ENCODE data around the gene C6orf163. TPM values are rescaled to one million over a fixed set of nuclear protein-coding genes. Genes with fewer than 3 reads are reported as not detected.
A peak's percentile ranks its signal among the peaks of the same experiment; 100 is the strongest.
"Not testable (repeated sequence)": the region's sequence is repeated elsewhere in the genome, so short reads cannot be mapped to it uniquely, and the experiment has no call there.

C6orf163 gene
- 8.3 TPM for total RNA-seq

DNA sequence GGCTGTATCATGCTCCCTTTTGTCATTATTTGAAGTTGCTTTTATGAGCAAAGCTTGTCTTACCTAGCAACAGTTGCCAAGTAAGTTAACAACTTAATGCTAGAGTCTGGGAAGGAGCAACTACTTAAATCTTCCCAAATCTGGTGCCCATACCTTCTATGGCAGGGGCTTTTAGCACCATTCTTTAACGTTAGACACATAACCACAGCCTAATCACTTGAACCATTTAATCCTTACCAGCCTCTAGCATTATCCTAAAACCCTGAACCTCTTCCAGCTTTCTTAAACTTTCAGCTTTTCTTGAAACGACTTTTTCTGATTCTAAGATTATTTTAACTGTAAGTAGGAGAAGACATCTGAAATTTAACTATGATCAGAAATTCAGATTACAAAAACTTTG is at the start of gene C6orf163:
C6orf163 (plus strand) TSS at position 83 of the 400 bp plus-strand sequence; CDS start at position 370, 287 bp downstream.
- no peak for DNase-seq

DNA sequence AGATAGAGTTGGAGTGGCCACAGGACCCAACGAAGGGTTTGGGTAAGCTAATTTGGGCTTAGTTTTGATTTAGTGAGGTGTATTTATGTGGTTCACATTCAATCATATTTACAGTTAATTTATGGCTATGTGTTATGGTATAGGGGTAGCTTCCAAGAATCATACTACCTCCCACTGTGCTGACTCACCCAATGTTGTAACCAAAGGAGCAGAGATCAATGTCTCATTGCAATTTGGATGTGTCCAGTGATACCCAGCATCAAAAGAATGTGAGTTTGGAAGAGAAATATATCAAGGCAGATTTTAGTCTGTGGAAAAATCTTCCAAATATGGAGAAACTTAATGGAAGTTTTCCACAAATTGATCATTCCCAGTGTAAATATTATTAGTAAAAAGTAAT is 47.5 kb upstream of the C6orf163 start:
- DNase-seq, result no peak

DNA sequence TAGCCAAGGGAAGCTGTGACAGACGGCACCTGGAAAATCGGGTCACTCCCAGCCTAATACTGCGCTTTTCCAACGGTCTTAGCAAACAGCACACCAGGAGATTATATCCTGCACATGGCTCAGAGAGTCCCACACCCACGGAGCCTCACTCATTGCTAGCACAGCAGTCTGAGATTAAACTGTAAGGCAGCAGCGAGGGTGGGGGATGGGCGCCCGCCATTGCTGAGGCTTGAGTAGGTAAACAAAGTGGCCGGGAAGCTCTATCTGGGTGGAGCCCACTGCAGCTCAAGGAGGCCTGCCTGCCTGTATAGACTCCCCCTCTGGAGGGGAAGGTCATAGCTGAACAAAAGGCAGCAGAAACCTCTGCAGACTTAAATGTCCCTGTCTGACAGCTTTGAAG is 43.3 kb upstream of the C6orf163 start:
- not testable (repeated sequence) for DNase-seq

DNA sequence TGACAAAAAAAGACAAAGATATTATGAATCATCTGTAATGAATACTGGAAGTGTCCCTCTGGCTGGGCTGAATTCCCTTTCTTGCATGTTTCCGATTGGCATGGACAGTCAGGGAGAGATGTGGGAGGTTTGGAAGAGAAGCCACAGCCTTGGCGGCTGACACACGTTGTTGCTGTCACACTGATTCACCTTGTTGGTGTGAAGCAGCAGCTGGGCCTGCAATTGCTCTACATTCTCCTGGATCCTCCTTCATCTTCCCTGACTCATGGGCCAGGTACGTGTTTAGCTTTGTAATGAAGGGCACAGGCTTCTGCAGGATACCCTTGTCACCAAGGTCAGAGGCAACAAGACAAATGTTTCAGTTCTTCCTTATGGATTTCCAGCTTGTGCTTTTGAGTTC is 35.6 kb upstream of the C6orf163 start:
- DNase-seq, result peak; percentile 27

DNA sequence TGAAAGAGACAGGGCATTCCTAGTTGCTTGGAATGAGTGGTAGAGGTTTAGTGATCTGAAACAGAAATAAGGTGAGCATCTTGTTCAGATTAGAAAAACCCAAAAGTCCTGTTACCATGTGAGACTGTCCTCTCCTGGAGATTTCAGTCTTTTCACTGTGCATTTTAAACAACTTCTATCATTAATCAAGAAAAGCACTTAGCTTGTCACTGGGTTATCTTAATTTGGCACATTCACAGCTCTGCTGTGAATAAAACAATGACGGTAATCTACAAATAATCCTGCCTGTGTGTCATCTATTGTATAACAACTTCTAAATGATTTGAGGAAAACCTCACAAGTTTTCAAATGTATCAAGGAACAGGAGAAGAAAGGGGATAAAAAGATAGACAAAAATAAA is 31.8 kb upstream of the C6orf163 start:
- no peak for DNase-seq

DNA sequence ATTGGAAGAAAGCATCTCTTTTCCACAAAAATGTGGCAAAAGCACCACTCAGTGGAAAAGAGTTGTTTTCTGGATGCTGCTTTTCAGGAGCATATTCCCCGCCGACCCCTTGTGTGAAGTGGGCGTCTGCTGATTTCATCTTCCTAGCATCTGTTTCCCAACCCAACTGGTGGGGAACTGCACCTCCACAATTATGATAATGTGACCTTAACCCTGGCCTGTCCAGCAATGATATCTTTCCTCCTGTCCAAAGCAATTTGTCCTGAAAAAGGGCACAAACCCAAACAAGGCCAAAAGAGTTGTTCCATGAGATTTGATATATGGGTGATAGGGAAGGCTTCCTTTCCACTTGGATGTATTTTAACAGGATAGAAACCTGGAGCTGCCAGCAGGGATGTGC is 29.5 kb upstream of the C6orf163 start:
- no peak for DNase-seq

DNA sequence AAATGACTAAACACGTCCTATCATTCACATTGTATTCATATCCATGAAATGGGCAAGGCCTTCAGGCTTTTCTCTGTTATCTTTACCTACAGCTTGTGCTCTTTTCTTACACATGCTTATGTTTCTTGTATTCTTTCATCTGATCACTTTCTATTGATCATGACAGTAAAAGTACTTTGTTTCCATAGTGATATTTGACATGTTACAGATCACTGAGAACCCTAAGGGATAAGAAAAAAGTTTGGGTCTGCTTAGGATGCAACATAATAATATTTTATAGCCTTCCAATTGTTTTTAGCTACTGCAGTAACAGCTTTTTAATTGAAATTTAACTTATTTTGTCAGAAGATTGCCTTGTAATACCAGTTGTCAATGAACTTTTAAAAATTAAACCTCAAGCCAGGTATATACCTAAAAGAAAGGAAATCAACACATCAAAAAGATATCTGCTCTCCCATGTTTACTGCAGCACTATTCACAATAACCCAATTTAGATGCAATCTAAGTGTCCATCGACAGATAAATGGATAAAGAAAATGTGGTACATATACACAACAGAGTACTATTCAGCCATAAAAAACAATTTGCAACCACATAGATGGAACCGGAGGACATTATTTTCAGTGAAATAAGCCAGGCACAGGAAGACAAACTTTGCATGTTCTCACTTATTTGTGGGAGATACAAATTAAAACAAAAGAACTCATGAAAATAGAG is 25.2 kb upstream of the C6orf163 start:
- DNase-seq, result no peak

DNA sequence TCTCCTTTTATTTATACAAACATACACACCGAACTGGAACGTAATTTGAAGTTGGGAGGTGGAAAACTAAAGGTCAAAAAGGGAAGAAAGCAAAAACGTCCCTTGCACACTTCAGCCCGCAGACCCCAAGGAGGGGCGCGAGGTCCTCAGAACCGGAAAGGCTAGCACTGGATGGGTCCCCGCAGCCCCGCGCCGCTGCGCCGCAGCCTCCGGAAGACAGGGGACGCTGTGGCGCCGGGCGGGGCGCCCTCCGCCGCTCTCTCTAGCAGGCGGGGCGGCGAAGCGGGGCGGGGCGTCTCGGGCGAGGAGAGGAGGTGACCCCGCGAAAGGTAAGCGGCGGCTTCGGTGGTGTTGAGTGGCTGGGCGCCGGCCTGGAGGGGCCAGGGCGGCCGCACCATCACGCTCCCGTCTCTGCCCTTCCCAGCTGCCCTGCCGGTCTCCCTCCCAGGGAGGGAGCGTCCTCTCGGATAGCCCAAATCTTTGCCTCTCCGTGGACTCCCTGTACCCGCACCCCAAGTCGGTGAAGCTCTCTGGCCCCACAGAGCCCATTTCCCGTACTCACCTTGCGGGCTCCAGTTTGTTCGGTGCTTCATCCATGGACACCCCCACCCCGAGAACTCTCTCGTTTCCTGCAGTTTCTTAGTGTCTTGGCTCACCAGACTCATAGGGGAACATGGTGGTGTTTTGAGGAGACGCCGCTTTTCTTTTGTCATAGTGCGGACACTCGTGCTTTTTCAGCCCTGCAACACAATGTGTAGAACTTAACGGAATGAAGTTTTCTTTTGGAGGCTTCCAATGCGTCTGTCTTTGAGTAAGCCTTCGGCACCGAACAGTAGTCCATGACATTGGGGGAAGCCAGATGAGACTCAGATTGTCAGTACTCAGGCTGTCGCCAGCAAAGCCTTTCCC is 22.1 kb upstream of the C6orf163 start, which contains the start of gene SMIM8:
SMIM8 (plus strand) TSS at position 285 of the 909 bp plus-strand sequence. CDS start 14,444 bp downstream, outside the sequence.
- DNase-seq, result peak; percentile 78

DNA sequence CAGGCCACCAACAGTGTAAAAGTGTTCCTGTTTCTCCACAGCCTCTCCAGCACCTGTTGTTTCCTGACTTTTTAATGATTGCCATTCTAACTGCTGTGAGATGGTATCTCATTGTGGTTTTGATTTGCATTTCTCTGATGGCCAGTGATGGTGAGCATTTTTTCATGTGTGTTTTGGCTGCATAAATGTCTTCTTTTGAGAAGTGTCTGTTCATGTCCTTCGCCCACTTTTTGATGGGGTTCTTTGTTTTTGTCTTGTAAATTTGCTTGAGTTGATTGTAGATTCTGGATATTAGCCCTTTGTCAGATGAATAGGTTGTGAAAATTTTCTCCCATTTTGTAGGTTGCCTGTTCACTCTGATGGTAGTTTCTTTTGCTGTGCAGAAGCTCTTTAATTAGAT is 20.7 kb upstream of the C6orf163 start:
- DNase-seq, result not testable (repeated sequence)

DNA sequence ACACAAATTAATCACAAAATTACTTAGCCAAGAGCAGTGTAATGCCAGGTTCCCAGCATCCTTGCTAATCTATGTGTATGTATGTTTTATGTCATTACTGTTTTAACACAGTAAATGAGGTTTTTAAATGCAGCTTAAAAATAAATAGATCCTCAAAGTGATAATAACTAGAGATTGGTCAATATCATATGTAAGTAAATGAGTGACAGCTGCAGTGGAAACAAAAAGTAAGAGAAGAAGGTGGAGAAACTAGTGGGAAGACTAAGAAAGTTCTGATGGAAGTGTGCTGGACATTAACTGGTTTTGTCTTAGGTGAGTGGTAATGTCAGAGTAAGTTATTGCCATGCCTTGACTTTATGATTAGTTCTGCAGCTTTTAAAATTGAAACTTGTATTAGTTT is 13.7 kb upstream of the C6orf163 start:
- DNase-seq, result no peak

DNA sequence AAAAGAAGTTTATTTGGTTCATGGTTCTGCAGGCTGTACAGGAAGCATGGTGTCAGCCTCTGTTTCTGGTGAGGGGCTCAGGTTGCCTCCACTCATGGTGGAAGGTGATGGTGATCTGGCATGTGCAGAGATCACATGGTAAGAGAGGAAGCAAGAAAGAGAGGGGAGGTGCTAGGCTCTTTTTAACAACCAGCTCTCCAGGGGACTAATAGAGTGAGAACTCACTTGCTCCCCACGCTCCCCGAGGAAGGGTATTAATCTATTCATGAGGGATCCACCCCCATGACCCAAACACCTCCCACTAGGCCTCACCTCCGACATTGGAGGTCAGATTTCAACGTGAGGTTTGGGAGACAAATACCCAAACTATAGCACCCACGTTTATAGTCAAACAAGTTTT is 11.6 kb upstream of the C6orf163 start:
- no peak for DNase-seq

DNA sequence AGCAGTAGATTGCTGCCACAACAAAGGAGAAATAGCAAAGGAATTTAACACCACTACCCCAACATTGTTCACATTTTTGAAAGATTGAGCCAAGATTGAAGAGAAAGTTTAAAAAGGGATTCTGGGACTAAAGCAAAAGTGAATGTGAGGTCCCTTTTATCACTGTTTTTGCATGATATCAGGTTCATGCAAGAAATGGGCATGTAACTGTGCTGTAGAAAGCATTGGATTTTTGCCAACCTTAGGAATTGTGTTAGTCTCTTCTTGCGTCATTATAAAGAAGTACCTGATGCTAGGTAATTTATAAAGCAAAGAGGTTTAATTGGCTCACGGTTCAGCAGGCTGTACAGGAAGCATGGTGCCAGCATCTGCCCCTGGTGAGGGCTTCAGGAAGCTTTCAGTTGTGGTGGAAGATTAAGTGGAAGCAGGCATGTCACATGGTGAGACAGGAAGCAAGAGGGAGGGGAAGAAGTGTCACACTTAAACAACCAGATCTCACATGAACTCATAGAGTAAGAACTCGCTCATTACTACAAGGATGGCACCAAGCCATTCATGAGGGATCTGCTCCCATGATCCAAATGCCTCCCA is 10.9 kb upstream of the C6orf163 start:
- DNase-seq, result no peak

DNA sequence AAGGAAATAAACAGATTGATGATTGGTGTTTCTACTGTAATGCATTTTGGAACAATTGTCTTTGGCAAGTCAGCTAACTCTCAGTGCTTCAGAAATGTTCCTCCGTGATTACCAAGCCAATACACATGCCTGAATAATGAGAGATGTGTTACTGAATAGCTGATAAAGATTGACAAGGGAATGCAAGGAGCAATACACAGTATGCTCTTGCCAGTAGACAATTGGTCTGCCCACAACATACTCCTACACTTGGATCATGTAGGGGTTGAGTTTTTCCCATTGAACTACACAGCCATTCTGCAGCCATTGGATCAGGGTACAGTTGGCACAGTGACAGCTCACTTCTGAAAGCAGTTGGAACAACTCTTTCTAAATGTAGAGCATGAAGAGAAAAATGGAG is 9.9 kb upstream of the C6orf163 start:
- no peak for DNase-seq

DNA sequence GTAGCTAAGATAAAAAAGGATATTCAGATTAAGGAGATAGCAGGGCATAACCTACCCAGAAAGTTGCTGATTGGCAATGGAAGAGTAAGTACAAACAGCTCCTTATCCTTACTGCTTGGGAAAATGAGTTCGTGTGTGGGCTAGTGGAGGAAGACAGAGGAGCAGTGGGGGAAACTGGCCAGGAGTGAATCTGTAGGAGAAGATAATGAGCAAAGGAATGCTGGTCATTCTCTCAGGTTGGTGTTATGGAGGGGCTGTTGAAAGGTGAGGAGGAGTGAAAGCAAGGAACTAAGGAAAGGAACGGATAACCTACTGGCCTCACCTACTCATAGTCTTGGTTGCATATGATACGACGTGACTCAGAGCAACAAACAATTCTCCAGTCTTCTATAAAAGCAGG is 8.2 kb upstream of the C6orf163 start:
- DNase-seq, result no peak

DNA sequence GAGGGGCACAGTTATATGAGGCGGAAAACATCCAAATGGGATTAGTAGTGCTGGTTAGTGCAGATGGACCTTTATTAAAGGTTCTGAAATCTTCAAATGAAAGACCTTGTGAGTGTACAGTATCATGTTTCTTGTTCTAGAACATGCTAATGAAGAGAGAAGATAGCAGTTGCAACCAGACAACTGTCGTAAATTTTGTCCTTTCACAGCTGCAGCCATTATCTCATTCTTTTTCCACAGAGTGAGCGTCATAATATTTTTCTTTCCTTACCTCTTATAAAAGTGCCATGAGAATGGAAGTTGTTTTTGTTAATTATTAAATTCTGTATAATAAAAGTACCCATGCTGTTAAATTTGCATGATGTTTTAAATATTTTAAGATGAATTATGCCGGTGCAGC is 4.4 kb upstream of the C6orf163 start:
- no peak for DNase-seq

DNA sequence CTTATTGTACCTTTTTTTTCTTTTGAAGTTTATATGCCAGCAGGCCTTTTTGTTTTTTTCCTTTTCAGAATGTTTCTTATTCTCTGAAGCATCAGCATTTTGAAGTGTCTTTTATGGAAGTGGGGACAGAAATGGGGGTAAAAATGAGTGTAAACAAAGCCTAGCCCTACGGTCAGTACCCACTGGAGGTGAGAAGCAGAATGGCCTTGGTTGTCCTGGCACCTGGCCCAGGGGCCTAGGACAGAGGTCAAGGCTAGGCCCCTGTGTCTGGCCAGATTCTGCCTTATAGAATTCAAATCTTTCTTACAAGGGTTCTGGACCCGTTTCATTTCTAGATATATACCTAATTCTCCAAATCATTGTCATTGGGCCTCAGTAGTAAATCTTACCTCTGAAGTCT is 3.5 kb upstream of the C6orf163 start:
- DNase-seq, result no peak

DNA sequence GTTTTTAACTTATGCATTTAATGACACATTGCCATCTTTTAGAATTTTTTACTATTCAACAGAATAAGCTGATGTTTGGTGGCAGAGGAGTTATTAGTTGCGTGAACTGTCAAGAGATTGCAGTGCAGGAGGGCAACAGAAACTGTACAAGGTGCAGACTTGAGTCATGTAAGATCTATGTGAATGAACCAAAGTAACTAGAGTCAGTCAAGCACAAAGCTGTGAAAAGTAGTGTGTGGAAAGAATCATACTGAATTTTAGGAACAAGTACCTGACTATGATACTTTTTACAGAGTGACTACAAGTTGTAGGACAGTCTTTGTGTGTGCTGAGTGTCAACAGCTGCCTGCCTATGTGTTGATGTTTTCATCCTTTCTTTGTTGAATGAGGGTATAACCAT is 2.7 kb upstream of the C6orf163 start:
- no peak for DNase-seq

DNA sequence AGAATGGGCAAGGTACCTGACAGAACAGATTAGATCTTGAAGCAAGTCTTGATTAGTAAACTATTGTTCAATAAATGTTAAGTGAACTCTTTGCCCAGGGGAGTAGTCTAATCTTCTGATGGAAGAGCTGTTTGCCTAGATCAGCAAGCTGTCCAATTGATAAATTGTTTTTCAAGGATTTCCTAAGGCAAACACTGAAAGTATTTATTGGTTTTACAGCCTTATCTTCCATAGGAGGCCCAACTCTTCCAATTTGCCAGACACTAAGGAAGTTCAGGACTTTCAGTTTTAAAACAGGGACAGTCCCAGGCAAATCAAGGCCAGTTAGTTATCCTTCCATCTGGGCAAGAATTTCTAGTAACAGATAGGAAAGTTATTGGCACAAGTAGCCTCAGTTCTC is 1.8 kb upstream of the C6orf163 start:
- no peak for DNase-seq

DNA sequence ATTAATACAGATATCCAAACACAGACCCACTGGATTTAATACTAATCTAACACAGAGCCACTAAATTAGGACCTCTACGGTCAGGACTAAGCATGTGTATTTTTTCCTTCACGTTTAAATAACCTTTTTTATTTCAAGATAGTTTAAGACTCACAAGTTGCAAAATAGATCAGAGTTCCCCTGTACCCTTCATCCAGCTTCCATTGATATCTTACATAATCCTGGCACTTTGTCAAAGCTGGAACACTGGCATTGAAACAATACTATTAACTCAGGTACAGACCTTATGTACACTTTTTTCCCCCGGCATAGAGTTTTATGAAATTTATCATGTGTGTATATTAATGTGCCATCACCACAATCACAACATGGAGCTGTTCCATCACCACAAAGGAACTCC is 2.1 kb downstream of the C6orf163 start:
- no peak for DNase-seq

DNA sequence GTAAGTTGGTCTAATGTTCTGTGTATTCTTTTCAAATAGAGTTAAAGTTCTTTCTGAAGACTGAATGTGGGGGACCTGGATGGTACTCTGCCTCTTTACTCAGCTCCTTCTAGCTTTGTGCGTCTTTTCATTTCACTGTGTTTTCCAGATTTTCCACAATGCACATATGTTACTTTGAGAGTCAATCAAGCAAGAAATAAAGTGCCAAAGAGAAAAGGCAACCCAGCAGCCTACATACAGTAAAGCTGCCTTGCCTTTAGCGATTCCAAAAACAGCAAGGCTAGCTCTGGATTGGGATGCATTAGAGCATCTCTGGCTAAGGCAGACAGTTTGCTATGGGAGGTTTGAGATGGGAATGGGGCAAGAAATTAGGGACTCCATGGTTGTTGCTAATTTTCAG is 5.3 kb downstream of the C6orf163 start:
- DNase-seq, result no peak

DNA sequence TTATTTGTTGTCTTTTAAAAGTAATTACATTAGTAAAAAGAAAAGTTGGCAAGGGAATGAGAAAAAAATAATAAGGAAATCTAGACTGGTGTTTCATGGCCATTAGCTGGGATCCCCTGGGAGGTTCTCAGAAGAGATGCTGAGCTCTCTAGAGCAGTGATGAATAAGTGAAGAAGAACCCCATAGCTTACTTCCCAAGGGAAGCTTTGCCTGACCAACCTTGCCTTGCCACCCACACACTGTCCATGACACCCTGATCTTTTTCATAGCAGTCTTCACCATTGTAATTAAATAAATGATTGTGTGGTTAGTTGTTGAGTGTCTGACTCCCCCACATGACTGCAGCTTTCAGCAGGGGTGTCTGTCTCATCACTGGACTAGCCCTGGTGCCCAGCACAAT is 5.9 kb downstream of the C6orf163 start:
- DNase-seq, result no peak

DNA sequence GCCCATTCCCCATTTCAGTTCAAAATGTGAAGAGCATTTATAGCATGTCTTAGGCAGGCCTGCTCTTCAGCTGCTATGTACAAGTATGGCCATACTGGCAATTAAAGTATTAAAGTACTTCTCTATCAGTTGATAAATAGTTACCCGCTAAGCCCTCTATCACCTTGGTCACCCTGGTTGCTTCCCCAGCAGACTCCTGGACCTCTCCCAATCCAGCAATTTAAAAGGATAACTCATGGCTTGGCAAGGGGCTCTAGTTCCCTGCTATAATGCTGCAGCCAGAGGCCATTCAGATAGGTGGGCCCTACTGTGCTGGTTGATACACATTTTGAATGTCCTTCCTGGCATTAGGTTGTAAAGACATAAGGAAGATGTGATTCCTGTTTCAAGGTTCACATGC is 7.0 kb downstream of the C6orf163 start:
- DNase-seq, result no peak

DNA sequence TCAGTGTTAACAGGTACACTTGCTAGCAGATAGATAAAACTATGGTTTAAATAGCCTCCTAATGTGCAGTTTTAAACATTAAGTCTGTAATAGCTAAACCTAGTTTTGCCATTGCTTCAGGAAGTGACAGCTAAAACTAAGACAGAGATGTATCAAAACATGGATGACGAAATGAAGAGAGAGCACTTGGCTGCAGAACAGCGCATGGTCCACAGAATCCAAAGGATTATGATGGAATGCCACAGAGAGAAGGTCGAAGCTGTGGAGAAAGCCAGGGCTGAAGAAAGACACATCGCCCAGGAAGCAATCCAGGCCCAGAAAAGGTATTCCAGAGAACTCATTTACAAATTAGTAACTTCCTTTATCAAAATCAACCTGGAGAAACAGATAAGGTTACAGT is 11.6 kb downstream of the C6orf163 start:
- no peak for DNase-seq
